Measurements from ENCODE around the gene CLEC3B. TPM values are rescaled to one million over a fixed set of nuclear protein-coding genes. Genes with fewer than 3 reads are reported as not detected.
A peak's percentile ranks its signal among the peaks of the same experiment; 100 is the strongest.

CLEC3B gene
- total and polyA plus RNA-seq, 4 donors: 33.1 to 167 (median 90.3) TPM

GRCh38 chr3:45031531-45031930 is 5.4 kb downstream of the CLEC3B start:
- peaks cover 0 to 32% (median 11%) of the 10 kb centered on the region in 5 donors for H3K4me1 ChIP-seq (ENCODE audit: control insufficient read depth in 5 of 5, insufficient read depth in 5 of 5, low read length in 5 of 5)
- ATAC-seq (ENCODE audit: insufficient read depth, low FRiP score) (no peak), DNase-seq (no peak)
- H3K27ac ChIP-seq (ENCODE audit: low read depth in 1 of 2, low read length in 1 of 2): no peak overlapping the region
- WGBS, 2 donors: 85 to 93% methylated on average over 3 of the region's 3 CpGs
- no peak for TF ChIP-seq CTCF (IDR thresholded peaks at IDR 0.05; ENCODE audit: control extremely low read depth, extremely low read depth)
- no peaks in the 10 kb centered on the region for H3K9me3 ChIP-seq (ENCODE audit: control insufficient read depth in 4 of 4, insufficient read depth in 3 of 4, low read length in 3 of 4)
- no peak overlapping the region for H3K9ac ChIP-seq (ENCODE audit: insufficient read depth in 1 of 2, low read length in 2 of 2)
- no peaks in the 10 kb centered on the region for H3K27me3 ChIP-seq (ENCODE audit: control insufficient read depth in 3 of 3, insufficient read depth in 3 of 3, low read length in 2 of 3)
- H3K4me3 ChIP-seq: no peak overlapping the region
- H3K36me3 ChIP-seq (ENCODE audit: control insufficient read depth in 4 of 4, insufficient read depth in 4 of 4, low read length in 4 of 4): peaks cover 0 to 8% (median 3%) of the 10 kb centered on the region in 4 donors

GRCh38 chr3:45032113-45032512 is 6.0 kb downstream of the CLEC3B start:
- no peak overlapping the region for H3K9ac ChIP-seq (ENCODE audit: insufficient read depth in 1 of 2, low read length in 2 of 2)
- ATAC-seq (ENCODE audit: insufficient read depth, low FRiP score): no peak
- 88 to 93% methylated on average over 2 of the region's 2 CpGs for WGBS, 2 donors

GRCh38 chr3:45033791-45034190 is 7.7 kb downstream of the CLEC3B start:
- no peak overlapping the region for H3K9ac ChIP-seq (ENCODE audit: insufficient read depth in 1 of 2, low read length in 2 of 2)
- peak overlapping the region in 1 of 2 donors; percentile 34 for H3K27ac ChIP-seq (ENCODE audit: low read depth in 1 of 2, low read length in 1 of 2)
- DNase-seq (no peak), ATAC-seq (ENCODE audit: insufficient read depth, low FRiP score) (no peak)
- H3K9me3 ChIP-seq (ENCODE audit: control insufficient read depth in 4 of 4, insufficient read depth in 3 of 4, low read length in 3 of 4): no peaks in the 10 kb centered on the region
- H3K4me1 ChIP-seq (ENCODE audit: control insufficient read depth in 5 of 5, insufficient read depth in 5 of 5, low read length in 5 of 5): peaks cover 0 to 29% (median 11%) of the 10 kb centered on the region in 5 donors
- TF ChIP-seq CTCF (IDR thresholded peaks at IDR 0.05; ENCODE audit: control extremely low read depth, extremely low read depth): no peak
- H3K36me3 ChIP-seq (ENCODE audit: control insufficient read depth in 4 of 4, insufficient read depth in 4 of 4, low read length in 4 of 4): peaks cover 0 to 8% (median 3%) of the 10 kb centered on the region in 4 donors
- WGBS, 2 donors: 67 to 83% methylated on average over 6 of the region's 6 CpGs
- H3K4me3 ChIP-seq: no peak overlapping the region
- no peaks in the 10 kb centered on the region for H3K27me3 ChIP-seq (ENCODE audit: control insufficient read depth in 3 of 3, insufficient read depth in 3 of 3, low read length in 2 of 3)

More at GRCh38 chr3:45032113-45032512, 6.0 kb downstream of the CLEC3B start:
- Histone ChIP-seq H3K27me3 (ENCODE audit: control insufficient read depth in 3 of 3, insufficient read depth in 3 of 3, low read length in 2 of 3) (no peaks in the 10 kb centered on the region), H3K4me1 (ENCODE audit: control insufficient read depth in 5 of 5, insufficient read depth in 5 of 5, low read length in 5 of 5) (peaks cover 0 to 32% (median 11%) of the 10 kb centered on the region in 5 donors), H3K36me3 (ENCODE audit: control insufficient read depth in 4 of 4, insufficient read depth in 4 of 4, low read length in 4 of 4) (peaks cover 0 to 8% (median 3%) of the 10 kb centered on the region in 4 donors), H3K27ac (ENCODE audit: low read depth in 1 of 2, low read length in 1 of 2) (no peak overlapping the region), H3K4me3 (no peak overlapping the region), H3K9me3 (ENCODE audit: control insufficient read depth in 4 of 4, insufficient read depth in 3 of 4, low read length in 3 of 4) (no peaks in the 10 kb centered on the region)
- no peak for TF ChIP-seq CTCF (IDR thresholded peaks at IDR 0.05; ENCODE audit: control extremely low read depth, extremely low read depth)
- DNase-seq: no peak
